Measurements from ENCODE around the gene IL4I1.

IL4I1 gene

DNA sequence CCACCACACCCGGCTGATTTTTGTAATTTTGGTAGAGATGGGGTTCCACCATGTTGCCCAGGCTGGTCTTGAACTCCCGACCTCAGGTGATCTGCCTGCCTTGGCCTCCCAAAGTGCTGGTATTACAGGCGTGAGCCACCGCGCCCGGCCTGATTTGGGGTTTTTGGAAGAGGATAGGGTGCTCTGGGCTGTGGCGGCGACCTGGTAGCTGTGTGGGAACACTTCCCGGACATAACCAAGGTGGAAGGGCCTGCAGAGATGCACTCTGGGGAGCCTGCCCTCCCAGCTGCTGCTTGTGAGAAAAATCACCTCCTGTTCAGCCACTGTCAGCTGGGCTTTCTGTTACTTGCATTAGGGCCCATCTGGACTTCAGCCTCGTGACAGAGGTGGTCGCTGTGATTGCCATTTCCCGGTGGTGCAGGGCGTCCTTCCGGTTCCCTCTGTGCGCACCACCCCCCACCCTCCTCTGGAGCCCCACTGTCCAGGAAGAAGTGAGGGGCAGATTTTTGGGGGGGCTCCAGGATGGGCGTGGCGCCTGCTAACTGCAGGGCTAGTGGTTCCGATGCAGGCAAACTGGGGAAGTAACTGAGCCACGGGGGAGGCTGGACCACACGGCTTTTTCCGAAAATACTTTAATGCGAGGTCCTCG, 7.5 kb downstream of the IL4I1 start:
- Mint-ChIP-seq H3K36me3 (ENCODE audit: low read depth) (peaks cover 19% of the 10 kb centered on the region), H3K9me3 (no peaks in the 10 kb centered on the region), H3K4me3 (no peak overlapping the region), H3K4me1 (no peaks in the 10 kb centered on the region), H3K27me3 (ENCODE audit: low read depth) (peaks cover 27% of the 10 kb centered on the region), H3K27ac (no peak overlapping the region)
- TF ChIP-seq, protein P1, sequence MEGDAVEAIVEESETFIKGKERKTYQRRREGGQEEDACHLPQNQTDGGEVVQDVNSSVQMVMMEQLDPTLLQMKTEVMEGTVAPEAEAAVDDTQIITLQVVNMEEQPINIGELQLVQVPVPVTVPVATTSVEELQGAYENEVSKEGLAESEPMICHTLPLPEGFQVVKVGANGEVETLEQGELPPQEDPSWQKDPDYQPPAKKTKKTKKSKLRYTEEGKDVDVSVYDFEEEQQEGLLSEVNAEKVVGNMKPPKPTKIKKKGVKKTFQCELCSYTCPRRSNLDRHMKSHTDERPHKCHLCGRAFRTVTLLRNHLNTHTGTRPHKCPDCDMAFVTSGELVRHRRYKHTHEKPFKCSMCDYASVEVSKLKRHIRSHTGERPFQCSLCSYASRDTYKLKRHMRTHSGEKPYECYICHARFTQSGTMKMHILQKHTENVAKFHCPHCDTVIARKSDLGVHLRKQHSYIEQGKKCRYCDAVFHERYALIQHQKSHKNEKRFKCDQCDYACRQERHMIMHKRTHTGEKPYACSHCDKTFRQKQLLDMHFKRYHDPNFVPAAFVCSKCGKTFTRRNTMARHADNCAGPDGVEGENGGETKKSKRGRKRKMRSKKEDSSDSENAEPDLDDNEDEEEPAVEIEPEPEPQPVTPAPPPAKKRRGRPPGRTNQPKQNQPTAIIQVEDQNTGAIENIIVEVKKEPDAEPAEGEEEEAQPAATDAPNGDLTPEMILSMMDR (IDR thresholded peaks at IDR 0.05; ENCODE audit: unreplicated experiment in 3 of 3) = no peak

DNA sequence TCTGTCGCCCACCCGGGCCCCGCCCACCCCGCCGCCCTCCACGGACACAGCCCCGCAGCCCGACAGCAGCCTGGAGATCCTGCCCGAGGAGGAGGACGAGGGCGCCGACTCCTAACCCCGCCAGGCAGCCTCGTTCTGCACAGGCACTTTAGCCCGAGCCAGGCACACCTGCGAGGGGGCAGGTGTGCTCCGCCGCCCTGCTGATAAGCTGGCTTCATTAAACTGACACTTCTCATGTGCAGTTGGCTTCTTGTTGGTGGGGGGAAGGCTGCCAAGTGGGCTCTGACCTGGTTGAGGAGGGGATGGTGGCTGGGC, 8.2 kb downstream of the IL4I1 start:
- no peak overlapping the region for H3K27ac Mint-ChIP-seq
- peaks cover 24% of the 10 kb centered on the region for H3K36me3 Mint-ChIP-seq (ENCODE audit: low read depth)
- no peaks in the 10 kb centered on the region for H3K4me1 Mint-ChIP-seq
- no peak overlapping the region for H3K4me3 Mint-ChIP-seq
- TF ChIP-seq, protein P1 (IDR thresholded peaks at IDR 0.05; ENCODE audit: unreplicated experiment in 3 of 3) = no peak
- peaks cover 27% of the 10 kb centered on the region for H3K27me3 Mint-ChIP-seq (ENCODE audit: low read depth)
- no peaks in the 10 kb centered on the region for H3K9me3 Mint-ChIP-seq

DNA sequence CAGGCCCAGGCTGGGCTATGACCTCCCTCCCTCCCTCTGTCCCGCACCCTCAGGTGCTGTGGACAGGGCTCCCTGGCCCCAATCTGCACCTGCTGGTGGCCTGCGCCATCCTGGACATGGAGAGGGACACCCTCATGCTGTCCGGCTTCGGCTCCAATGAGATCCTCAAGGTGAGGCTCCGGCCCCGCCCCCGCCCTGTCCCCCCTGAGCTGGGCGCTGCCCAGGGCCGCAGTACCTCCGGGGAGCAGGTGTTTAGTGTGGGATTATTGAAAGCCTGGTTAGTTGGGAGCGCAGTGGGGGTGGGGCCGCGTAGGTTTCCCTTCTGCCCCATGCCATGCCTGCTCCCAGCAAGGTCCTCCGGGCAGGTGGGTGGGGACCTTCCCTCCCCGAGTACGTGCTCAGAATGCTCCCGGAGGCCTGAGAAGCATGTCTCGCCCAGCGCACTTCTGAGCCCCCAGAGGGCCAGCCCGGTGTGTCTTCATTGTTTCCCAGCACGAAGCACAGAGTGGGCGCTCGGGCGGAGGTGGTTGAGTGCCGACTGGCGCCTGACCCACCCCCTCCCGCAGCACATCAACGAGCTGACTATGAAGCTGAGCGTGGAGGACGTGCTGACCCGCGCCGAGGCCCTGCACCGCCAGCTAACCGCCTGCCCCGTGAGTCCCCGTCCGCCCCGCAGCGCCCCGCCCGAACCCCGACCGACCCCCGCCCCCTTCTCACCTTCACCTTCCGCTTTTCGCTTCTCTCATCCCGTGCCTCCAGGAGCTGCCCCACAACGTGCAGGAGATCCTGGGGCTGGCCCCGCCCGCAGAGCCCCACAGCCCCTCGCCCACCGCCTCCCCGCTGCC, 8.8 kb downstream of the IL4I1 start:
- H3K4me3 Mint-ChIP-seq = no peak overlapping the region
- H3K9me3 Mint-ChIP-seq = no peaks in the 10 kb centered on the region
- no peak overlapping the region for H3K27ac Mint-ChIP-seq
- H3K36me3 Mint-ChIP-seq (ENCODE audit: low read depth) = peaks cover 29% of the 10 kb centered on the region
- TF ChIP-seq, protein P1 (IDR thresholded peaks at IDR 0.05; ENCODE audit: unreplicated experiment in 3 of 3) = no peak
- no peaks in the 10 kb centered on the region for H3K4me1 Mint-ChIP-seq
- peaks cover 25% of the 10 kb centered on the region for H3K27me3 Mint-ChIP-seq (ENCODE audit: low read depth)

DNA sequence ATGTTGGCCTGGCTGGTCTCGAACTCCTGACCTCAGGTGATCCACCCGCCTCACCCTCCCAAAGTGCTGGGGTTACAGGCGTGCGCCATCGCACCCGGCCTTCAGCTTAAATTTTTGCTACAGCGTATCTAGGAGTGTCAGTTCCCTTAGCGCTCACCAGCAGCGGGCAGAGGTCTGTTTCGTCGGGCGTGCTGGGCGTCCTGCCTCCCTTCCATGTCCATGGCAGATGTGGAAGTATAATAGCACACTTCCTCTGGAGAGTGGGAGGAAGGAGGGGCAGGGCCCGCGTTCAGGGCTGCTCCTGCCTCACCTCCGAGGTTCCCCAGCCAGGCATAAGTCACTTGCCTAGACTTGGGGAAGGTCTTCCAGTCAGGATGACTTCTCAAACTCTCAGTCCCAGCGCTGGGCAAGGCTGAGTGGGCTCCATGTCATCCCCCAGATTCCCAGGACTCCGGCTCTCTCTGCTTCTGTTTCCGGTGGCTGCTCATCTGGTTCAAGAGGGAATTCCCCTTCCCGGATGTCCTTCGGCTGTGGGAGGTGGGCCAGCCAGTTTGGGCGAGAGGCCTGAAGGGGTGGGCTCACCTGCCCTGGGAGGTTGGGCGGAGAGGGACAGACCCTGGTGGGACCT, 9.5 kb downstream of the IL4I1 start:
- Mint-ChIP-seq H3K9me3 (no peaks in the 10 kb centered on the region), H3K27ac (no peak overlapping the region), H3K36me3 (ENCODE audit: low read depth) (peaks cover 35% of the 10 kb centered on the region), H3K4me3 (no peak overlapping the region), H3K27me3 (ENCODE audit: low read depth) (peaks cover 18% of the 10 kb centered on the region), H3K4me1 (no peaks in the 10 kb centered on the region)
- TF ChIP-seq, protein P1 (IDR thresholded peaks at IDR 0.05; ENCODE audit: unreplicated experiment in 3 of 3) = no peak

DNA sequence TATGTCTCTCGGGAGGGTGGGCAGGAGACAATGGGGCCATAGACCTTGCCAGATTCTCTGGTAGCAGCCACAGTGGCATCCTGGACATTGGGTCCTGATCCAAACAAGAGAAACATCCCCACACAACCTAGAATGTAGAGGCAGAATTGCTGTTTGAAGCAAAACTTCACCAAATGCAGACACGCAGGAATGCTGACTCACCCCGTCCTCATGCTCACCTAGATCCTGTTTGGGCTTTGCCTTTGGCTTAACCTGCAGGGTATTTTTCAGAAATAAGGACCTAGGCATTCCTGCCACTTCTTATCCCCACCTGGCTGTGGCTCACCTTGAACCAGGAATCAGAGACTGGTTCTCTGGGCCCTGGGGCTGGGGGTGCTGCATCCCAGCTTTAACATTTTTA, 11.9 kb downstream of the IL4I1 start:
- H3K4me1 Mint-ChIP-seq = no peaks in the 10 kb centered on the region
- H3K27me3 Mint-ChIP-seq (ENCODE audit: low read depth) = no peaks in the 10 kb centered on the region
- H3K36me3 Mint-ChIP-seq (ENCODE audit: low read depth) = peaks cover 55% of the 10 kb centered on the region
- no peak overlapping the region for H3K4me3 Mint-ChIP-seq
- no peaks in the 10 kb centered on the region for H3K9me3 Mint-ChIP-seq
- no peak overlapping the region for H3K27ac Mint-ChIP-seq
- TF ChIP-seq, protein P1 (IDR thresholded peaks at IDR 0.05; ENCODE audit: unreplicated experiment in 3 of 3) = no peak
